OCI-LY7 (cell line): Measurements from ENCODE around the gene CD8A. TPM values are rescaled to one million over a fixed set of nuclear protein-coding genes. Genes with fewer than 3 reads are reported as not detected.

Source experiments
- BruUV-seq: library from RNA; stranded (reverse); fragments of 400-500 nt; replicated peaks from 2 replicates; lab custom pipeline; 2021; lab: Mats Ljungman, UMichigan
- CTCF ChIA-PET: fragments of 300-600 bp; sonication (Branson Sonifier 250); formaldehyde crosslinking; loops from one replicate; lab custom pipeline; 2022; ENCODE audit warnings: antibody characterized with exemption; ENCODE audit not compliant: unreplicated experiment; lab: Charles Lee
- POLR2A ChIA-PET: fragments of 300-600 bp; sonication (Branson Sonifier 250); formaldehyde crosslinking; loops from one replicate; lab custom pipeline; 2022; ENCODE audit warnings: antibody characterized with exemption; lab: Charles Lee
- DNase-seq: peaks from one replicate; pipeline ENCODE4 v3.0.0-alpha.2; 2015; ENCODE audit warnings: low spot score
- H2AFZ ChIP-seq: fragments of 200-600 bp; sonication (generic), shearing (Covaris generic); 2 replicates; pipeline ENCODE4 v1.6.1; 2014; ENCODE audit warnings: mild to moderate bottlenecking, antibody characterized with exemption, low read length, moderate library complexity
- H3K27ac ChIP-seq: fragments of 200-600 bp; sonication (generic); 2 replicates; pipeline ENCODE4 v1.5.1; 2014; ENCODE audit warnings: mixed run types, low read depth, mild to moderate bottlenecking, moderate library complexity, low read length, inconsistent platforms; ENCODE audit not compliant: poor library complexity, severe bottlenecking
- H3K36me3 ChIP-seq: fragments of 200-600 bp; sonication (generic); 2 replicates; pipeline ENCODE4 v1.6.1; 2014; ENCODE audit warnings: mild to moderate bottlenecking, antibody characterized with exemption, low read length, moderate library complexity, mixed read lengths; ENCODE audit not compliant: insufficient read depth
- H3K4me1 ChIP-seq: fragments of 200-600 bp; sonication (generic); 2 replicates; pipeline ENCODE4 v1.5.1; 2014; ENCODE audit warnings: mild to moderate bottlenecking, low read length; ENCODE audit not compliant: insufficient read depth, poor library complexity, severe bottlenecking
- H3K4me2 ChIP-seq: fragments of 200-600 bp; sonication (generic); 2 replicates; pipeline ENCODE4 v1.6.1; 2014; ENCODE audit warnings: mild to moderate bottlenecking, low read length
- H3K4me3 ChIP-seq: fragments of 200-600 bp; sonication (generic); 2 replicates; pipeline ENCODE4 v1.5.1; 2014; ENCODE audit warnings: mild to moderate bottlenecking, low read depth, low read length; ENCODE audit not compliant: poor library complexity, severe bottlenecking
- H3K79me2 ChIP-seq: fragments of 200-600 bp; sonication (generic); 2 replicates; pipeline ENCODE4 v1.6.1; 2016; ENCODE audit warnings: low read depth, mild to moderate bottlenecking, low read length, moderate library complexity, mixed read lengths; ENCODE audit not compliant: insufficient read depth
- H3K9me2 ChIP-seq: fragments of 200-600 bp; sonication (generic); 2 replicates; pipeline ENCODE4 v1.6.1; 2016; ENCODE audit warnings: mild to moderate bottlenecking, low read length, mixed read lengths; ENCODE audit not compliant: insufficient read depth
- H3K9me3 ChIP-seq: fragments of 200-600 bp; sonication (generic); 2 replicates; pipeline ENCODE4 v1.6.1; 2014; ENCODE audit warnings: mild to moderate bottlenecking, mixed run types, low read length, mixed read lengths
- H4K20me1 ChIP-seq: fragments of 200-600 bp; sonication (generic); 2 replicates; pipeline ENCODE4 v1.6.1; 2014; ENCODE audit warnings: mild to moderate bottlenecking, antibody characterized with exemption, low read length, moderate library complexity, mixed read lengths; ENCODE audit not compliant: insufficient read depth
- EZH2phosphoT487 ChIP-seq: fragments of 200-600 bp; sonication (generic); IDR thresholded peaks from 2 replicates; pipeline ENCODE4 v1.6.1; 2018; ENCODE audit warnings: low read depth, borderline replicate concordance, mild to moderate bottlenecking, mixed run types, antibody characterized with exemption, low read length, moderate library complexity, mixed read lengths
- intact Hi-C: fragments of 100-400 bp; cut with micrococcal nuclease; formaldehyde crosslinking; loops from one replicate; pipeline ENCODE4 v1.10.0; 2022; ENCODE audit not compliant: unreplicated experiment
- total RNA-seq, 2 experiments: library from RNA; depleted of rRNA in 1 of 2; stranded (reverse); fragments of >200 nt in 1 of 2; shearing (Covaris generic) in 1 of 2; gene quantifications; 2 replicates each; pipeline ENCODE4 v1.2.3, GENCODE V29; 2014 to 2022
- TF ChIP-seq, protein P1 (sequence below): fragments of 200-600 bp; sonication (generic); conservative IDR thresholded peaks from 2 replicates; pipeline ENCODE4 v1.5.1; 2014; ENCODE audit warnings: mild to moderate bottlenecking, antibody characterized with exemption, low read length, moderate library complexity, mixed read lengths

The CD8A gene
- total RNA-seq, 2 experiments from 2014 or later, result not detected

DNA sequence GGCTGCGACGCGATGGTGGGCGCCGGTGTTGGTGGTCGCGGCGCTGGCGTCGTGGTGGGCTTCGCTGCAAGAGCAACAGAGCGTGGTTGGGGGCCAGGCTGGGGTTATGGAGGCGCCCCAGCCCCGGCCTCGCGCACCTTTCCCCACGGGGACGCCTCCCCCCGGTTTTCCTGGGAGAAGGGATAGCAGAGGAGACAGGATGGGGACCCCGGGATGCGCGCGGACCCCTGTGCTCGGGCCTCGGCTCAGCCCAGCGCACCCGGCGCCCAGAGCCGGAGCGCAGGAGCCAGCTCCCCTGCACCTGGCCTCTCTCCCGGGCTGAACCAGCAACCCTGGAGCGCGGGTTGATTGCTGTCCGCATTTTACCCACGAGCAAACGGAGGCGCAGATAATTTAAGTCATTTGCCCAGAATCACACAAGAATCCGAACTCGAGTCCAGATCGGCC lies 1.0 kb downstream of the CD8A start:
- no TSS peak for BruUV-seq
- Histone ChIP-seq H3K27ac (no peak overlapping the region), H4K20me1 (no peaks in the 10 kb centered on the region), H3K4me2 (no peak overlapping the region), H3K4me3 (no peak overlapping the region), H3K79me2 (no peaks in the 10 kb centered on the region), H3K9me3 (no peaks in the 10 kb centered on the region), H3K9me2 (no peaks in the 10 kb centered on the region), H3K4me1 (no peaks in the 10 kb centered on the region), H3K36me3 (no peaks in the 10 kb centered on the region), H2AFZ (no peak overlapping the region)
- TF ChIP-seq, protein P1, sequence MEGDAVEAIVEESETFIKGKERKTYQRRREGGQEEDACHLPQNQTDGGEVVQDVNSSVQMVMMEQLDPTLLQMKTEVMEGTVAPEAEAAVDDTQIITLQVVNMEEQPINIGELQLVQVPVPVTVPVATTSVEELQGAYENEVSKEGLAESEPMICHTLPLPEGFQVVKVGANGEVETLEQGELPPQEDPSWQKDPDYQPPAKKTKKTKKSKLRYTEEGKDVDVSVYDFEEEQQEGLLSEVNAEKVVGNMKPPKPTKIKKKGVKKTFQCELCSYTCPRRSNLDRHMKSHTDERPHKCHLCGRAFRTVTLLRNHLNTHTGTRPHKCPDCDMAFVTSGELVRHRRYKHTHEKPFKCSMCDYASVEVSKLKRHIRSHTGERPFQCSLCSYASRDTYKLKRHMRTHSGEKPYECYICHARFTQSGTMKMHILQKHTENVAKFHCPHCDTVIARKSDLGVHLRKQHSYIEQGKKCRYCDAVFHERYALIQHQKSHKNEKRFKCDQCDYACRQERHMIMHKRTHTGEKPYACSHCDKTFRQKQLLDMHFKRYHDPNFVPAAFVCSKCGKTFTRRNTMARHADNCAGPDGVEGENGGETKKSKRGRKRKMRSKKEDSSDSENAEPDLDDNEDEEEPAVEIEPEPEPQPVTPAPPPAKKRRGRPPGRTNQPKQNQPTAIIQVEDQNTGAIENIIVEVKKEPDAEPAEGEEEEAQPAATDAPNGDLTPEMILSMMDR, result no peak
- TF ChIP-seq EZH2phosphoT487, result no peak
- ChIA-PET CTCF (no interaction called here), POLR2A (no interaction called here)
- DNase-seq, result no peak
- intact Hi-C loops, result no loop called here

DNA sequence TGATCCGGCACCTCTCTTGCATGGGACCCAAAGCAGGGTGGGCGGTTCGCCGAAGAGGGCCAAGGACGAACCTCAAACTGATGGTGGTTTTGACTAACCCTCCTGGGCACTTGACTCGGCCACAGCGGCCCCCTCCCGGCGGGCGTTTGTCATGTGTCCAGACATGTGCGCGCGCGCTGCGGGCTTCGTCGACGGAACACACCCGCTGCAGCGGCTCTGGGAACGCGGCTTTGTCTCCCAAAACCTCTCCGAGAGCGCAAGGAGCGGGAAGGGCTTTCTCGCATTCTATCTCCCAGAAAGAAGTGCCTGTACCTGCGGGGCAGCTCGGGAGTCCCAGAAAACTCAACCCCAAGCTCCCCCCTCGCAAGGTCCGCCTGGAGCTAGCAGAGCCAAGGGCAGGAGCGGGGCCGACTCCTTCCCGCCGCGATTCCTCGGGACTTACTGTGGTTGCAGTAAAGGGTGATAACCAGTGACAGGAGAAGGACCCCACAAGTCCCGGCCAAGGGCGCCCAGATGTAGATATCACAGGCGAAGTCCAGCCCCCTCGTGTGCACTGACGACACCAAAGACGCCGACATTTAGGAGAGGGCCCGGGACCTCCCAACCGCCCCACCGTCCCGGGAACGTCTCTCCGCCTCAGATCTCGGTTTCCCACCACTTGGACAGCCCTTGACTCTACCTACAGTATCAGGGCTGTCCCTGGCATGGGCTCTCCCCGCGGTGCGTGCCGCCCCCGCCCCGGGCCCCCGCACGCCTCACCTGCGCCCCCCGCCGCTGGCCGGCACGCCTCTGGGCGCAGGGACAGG lies 1.6 kb downstream of the CD8A start:
- no peaks in the 10 kb centered on the region for H3K36me3 ChIP-seq
- no peak overlapping the region for H2AFZ ChIP-seq
- H3K4me3 ChIP-seq, result no peak overlapping the region
- no peak overlapping the region for H3K27ac ChIP-seq
- BruUV-seq, result no TSS peak
- no peak for DNase-seq
- TF ChIP-seq EZH2phosphoT487, result no peak
- TF ChIP-seq, protein P1, result no peak
- no peaks in the 10 kb centered on the region for H3K9me2 ChIP-seq
- ChIA-PET CTCF (no interaction called here), POLR2A (no interaction called here)
- H3K4me1 ChIP-seq, result no peaks in the 10 kb centered on the region
- no peaks in the 10 kb centered on the region for H3K9me3 ChIP-seq
- H3K4me2 ChIP-seq, result no peak overlapping the region
- no peaks in the 10 kb centered on the region for H3K79me2 ChIP-seq
- H4K20me1 ChIP-seq, result no peaks in the 10 kb centered on the region
- intact Hi-C loops, result no loop called here

DNA sequence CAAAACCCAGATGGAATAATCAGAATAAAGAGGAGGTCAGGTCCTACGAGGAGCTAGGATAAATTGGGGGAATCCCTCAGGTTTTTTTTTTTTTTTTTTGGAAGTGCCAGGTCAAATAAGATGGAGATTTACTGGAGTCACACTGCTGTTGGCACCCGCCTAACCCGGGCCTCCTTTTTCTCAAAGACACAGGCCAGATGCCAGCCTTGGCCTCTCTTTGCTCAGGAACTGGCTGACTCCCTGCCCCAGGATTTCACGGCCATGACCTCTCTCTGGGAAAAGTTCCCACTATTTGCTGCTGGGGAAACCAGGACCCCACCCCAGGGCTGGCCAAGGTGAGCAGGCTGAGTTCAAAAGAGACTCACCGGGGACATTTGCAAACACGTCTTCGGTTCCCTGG lies 2.5 kb downstream of the CD8A start:
- DNase-seq, result no peak
- H3K9me2 ChIP-seq, result no peaks in the 10 kb centered on the region
- intact Hi-C loops, result no loop called here
- no peaks in the 10 kb centered on the region for H3K36me3 ChIP-seq
- ChIA-PET CTCF (no interaction called here), POLR2A (no interaction called here)
- no peaks in the 10 kb centered on the region for H3K4me1 ChIP-seq
- BruUV-seq, result no TSS peak
- no peaks in the 10 kb centered on the region for H4K20me1 ChIP-seq
- no peak overlapping the region for H3K27ac ChIP-seq
- no peak for TF ChIP-seq EZH2phosphoT487
- TF ChIP-seq, protein P1, result no peak
- H3K4me3 ChIP-seq, result no peak overlapping the region
- no peak overlapping the region for H3K4me2 ChIP-seq
- no peak overlapping the region for H2AFZ ChIP-seq
- no peaks in the 10 kb centered on the region for H3K9me3 ChIP-seq
- no peaks in the 10 kb centered on the region for H3K79me2 ChIP-seq
